ENCODE data around the gene PGS1.

- TF ChIP-seq, protein P1, sequence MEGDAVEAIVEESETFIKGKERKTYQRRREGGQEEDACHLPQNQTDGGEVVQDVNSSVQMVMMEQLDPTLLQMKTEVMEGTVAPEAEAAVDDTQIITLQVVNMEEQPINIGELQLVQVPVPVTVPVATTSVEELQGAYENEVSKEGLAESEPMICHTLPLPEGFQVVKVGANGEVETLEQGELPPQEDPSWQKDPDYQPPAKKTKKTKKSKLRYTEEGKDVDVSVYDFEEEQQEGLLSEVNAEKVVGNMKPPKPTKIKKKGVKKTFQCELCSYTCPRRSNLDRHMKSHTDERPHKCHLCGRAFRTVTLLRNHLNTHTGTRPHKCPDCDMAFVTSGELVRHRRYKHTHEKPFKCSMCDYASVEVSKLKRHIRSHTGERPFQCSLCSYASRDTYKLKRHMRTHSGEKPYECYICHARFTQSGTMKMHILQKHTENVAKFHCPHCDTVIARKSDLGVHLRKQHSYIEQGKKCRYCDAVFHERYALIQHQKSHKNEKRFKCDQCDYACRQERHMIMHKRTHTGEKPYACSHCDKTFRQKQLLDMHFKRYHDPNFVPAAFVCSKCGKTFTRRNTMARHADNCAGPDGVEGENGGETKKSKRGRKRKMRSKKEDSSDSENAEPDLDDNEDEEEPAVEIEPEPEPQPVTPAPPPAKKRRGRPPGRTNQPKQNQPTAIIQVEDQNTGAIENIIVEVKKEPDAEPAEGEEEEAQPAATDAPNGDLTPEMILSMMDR (IDR thresholded peaks at IDR 0.05) = no peak
- TF ChIP-seq POLR2AphosphoS5 (IDR thresholded peaks at IDR 0.05) (no peak), POLR2A (IDR thresholded peaks at IDR 0.05; ENCODE audit: low read depth) (no peak)
These were observed 44.6 kb downstream of the PGS1 start for GRCh38 chr17:78422872-78423588.

All from esophagus muscularis mucosa (tissue), 3 donors.